AG04449 (cell line): Measurements from ENCODE around the gene CEP41.
A peak's percentile ranks its signal among the peaks of the same experiment; 100 is the strongest.

ENCODE experiments used
- CTCF ChIA-PET: fragments of 350-600 bp; formaldehyde crosslinking; extraction: SDS; loops from one replicate; lab custom pipeline; 2021; ENCODE audit warnings: antibody characterized with exemption; lab: Yijun Ruan, JAX
- POLR2A ChIA-PET: fragments of 400-600, 350-600 bp; formaldehyde crosslinking; extraction: SDS; loops from one replicate; lab custom pipeline; 2020; ENCODE audit warnings: antibody characterized with exemption, inconsistent platforms; lab: Yijun Ruan, JAX
- DNase-seq: peaks from one replicate; pipeline ENCODE4 v3.0.0-alpha.2; 2010; ENCODE audit warnings: low read depth, low spot score
- H3K4me3 ChIP-seq: 2 replicates; pipeline ENCODE4 v1.5.1; 2011; ENCODE audit warnings: low read depth, mild to moderate bottlenecking, control low read depth, low read length
- CTCF ChIP-seq: IDR thresholded peaks from one replicate; pipeline ENCODE4 v1.5.1; 2011; ENCODE audit warnings: mild to moderate bottlenecking, moderate library complexity, low read length, control low read depth, inconsistent platforms; ENCODE audit not compliant: insufficient read depth; ENCODE audit errors: missing control alignments

CEP41 gene

GRCh38 chr7:130440527-130441365 is at the start of gene CEP41:
Gene CEP41 (minus strand): TSS chr7:130441016. CDS start chr7:130440966, 50 bp downstream.
- DNase-seq = peak; percentile 77
- H3K4me3 ChIP-seq = peak within 1 kb of the TSS; percentile 84
- TF ChIP-seq CTCF = no peak
- POLR2A ChIA-PET = interaction anchor here (0.6 to 0.8 kb wide), 3 partner anchors 84 to 258 kb away, joined by 3 read pairs; no protein-coding TSS in a partner anchor
- CTCF ChIA-PET = interaction anchor here (0.8 to 1.1 kb wide), 2 partner anchors 12 to 369 kb away, joined by 3 read pairs; no protein-coding TSS in a partner anchor

- ChIA-PET POLR2A (no interaction called here), CTCF (interaction anchor here (0.6 to 1.5 kb wide), 2 partner anchors 122 to 418 kb away, joined by 3 read pairs; no protein-coding TSS in a partner anchor)
- no peak for DNase-seq
- no peak for TF ChIP-seq CTCF
- H3K4me3 ChIP-seq = peak overlapping the region; percentile 29
Observed at GRCh38 chr7:130490311-130490791, 49.5 kb upstream of the CEP41 start.

GRCh38 chr7:130489140-130489983 is 48.5 kb upstream of the CEP41 start:
- ChIA-PET CTCF (interaction anchor here (0.8 to 1.5 kb wide), 4 partner anchors 26 to 417 kb away, joined by 3 to 4 read pairs (median 3); no protein-coding TSS in a partner anchor), POLR2A (interaction anchor here (0.6 to 1.0 kb wide), 3 partner anchors 196 to 312 kb away, joined by 3 to 6 read pairs (median 4); partner anchors contain the start of gene CPA4)
- no peak for TF ChIP-seq CTCF
- peak; percentile 70 for DNase-seq
- H3K4me3 ChIP-seq = no peak overlapping the region; the same call in 1 of the 2 replicates

- no peak for TF ChIP-seq CTCF
- no peak for DNase-seq
- ChIA-PET CTCF (interaction anchor here (0.8 to 1.5 kb wide), 6 partner anchors 25 to 416 kb away, joined by 3 to 4 read pairs (median 3); no protein-coding TSS in a partner anchor), POLR2A (interaction anchor here (0.6 to 1.0 kb wide), 3 partner anchors 133 to 311 kb away, joined by 3 to 6 read pairs (median 4); partner anchors contain the start of gene CPA4)
- H3K4me3 ChIP-seq = no peak overlapping the region
Observed at GRCh38 chr7:130488392-130489139, 47.8 kb upstream of the CEP41 start.

GRCh38 chr7:130486954-130487436 is 46.2 kb upstream of the CEP41 start:
- ChIA-PET POLR2A (no interaction called here), CTCF (interaction anchor here (1.0 to 1.4 kb wide), 3 partner anchors 156 to 343 kb away, joined by 3 read pairs; no protein-coding TSS in a partner anchor)
- no peak for TF ChIP-seq CTCF
- no peak overlapping the region for H3K4me3 ChIP-seq
- no peak for DNase-seq
